Measurements from ENCODE around the gene ACD.
A peak's percentile ranks its signal among the peaks of the same experiment; 100 is the strongest.
"Not testable (repeated sequence)": the region's sequence is repeated elsewhere in the genome, so short reads cannot be mapped to it uniquely, and the experiment has no call there.

The ACD gene

GRCh38 chr16:67659675-67660563 lies at the start of gene ACD:
ACD (minus strand) TSS chr16:67660260; CDS start chr16:67660220, 40 bp downstream.
- peak; percentile 100 for DNase-seq (ENCODE audit: low spot score)

- DNase-seq (ENCODE audit: low spot score) = no peak
Measured at GRCh38 chr16:67709050-67709449, 49.0 kb upstream of the ACD start.

DNA sequence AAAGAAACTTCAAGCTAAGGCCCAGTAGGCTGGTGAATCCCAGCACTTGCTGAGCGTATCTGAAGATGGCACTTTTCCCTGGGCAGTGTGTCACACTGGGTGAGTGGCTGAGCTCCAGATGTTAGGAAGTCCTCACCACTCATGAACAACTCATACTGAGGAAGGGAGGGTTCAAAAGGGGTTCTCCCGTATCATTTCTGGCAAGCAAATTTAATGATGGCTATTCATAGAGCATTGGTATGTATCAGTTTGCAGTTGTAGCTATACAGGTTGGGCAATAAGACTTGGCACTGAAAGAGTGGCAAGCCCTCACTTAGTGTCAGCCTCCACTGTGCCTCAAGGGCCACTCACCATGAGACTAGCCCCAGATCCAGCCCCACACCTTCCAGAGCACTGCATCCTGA lies 48.3 kb upstream of the ACD start:
- no peak for DNase-seq (ENCODE audit: low spot score)

DNA sequence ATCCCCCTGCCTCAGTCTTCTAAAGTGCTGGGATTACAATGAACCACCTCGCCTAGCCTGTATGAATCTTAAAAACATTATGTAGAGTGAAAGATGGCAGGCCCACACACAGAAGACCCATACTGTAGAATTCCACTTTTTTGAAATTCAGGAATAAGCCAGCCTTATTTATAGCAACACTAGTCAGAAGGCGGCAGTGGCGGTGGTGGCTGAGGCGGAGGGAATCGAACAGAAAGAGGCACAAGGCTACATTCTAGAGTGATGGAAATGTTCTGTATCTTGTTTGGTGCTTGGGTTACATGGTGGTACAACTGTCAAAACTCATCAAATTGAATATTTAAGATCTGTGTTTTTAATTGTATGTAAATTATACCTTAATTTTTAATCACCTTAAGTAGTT lies 47.7 kb upstream of the ACD start:
- no peak for DNase-seq (ENCODE audit: low spot score)

DNA sequence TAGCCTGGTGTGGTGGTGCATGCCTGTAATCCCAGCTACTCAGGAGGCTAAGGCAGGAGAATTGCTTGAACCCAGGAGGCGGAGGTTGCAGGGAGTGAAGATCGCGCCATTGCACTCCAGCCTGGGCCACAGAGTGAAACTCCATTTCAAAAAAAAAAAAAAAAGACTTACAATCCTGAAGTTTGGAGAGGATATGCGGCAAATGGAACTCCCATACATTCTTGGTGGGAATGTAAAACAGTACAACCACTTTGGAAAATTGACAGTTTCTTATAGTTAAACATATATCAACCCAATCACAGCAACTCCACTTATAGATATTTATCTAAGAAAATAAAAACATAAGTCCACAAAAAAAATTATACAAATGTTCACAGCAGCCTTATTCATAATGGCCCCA lies 47.1 kb upstream of the ACD start:
- DNase-seq (ENCODE audit: low spot score) = no peak

DNA sequence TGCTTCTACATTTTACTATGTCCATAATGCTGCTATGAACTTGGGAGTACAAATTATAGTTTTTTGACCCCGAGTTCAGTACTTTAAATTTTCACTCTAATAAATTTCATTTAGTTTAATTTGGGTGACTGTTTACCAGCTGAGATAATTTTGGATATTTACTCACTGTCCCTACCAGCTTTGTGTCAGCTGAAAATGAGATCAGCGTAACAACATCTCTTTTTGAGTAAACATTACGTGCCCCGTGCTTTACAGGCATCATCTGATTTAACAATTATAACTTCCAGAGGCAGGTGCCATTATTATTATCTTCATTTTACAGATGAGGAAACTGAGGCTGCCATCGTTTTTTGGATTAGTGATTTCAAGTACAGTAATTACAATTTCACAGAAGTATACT lies 44.0 kb upstream of the ACD start:
- DNase-seq (ENCODE audit: low spot score) = no peak

GRCh38 chr16:67703626-67704025 lies 43.6 kb upstream of the ACD start:
- DNase-seq (ENCODE audit: low spot score) = no peak

DNA sequence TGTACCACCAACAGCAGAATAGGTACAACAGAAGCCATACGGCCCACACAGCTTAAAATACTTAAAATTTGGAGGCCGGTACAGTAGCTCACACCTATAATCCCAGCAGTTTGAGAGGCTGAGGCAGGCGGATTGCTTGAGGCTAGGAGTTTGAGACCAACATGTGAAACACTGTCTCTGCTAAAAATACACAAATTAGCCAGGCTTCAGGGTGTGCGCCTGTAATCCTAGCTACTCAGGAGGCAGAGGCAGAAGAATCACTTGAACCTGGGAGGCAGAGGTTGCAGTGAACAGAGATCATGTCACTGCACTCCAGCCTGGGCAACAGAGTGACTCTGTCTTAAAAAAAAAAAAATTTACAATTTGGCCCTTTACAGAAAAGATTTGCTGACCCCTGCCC lies 42.1 kb upstream of the ACD start:
- no peak for DNase-seq (ENCODE audit: low spot score)

- no peak for DNase-seq (ENCODE audit: low spot score)
Measured at GRCh38 chr16:67701420-67701819, 41.4 kb upstream of the ACD start.

DNA sequence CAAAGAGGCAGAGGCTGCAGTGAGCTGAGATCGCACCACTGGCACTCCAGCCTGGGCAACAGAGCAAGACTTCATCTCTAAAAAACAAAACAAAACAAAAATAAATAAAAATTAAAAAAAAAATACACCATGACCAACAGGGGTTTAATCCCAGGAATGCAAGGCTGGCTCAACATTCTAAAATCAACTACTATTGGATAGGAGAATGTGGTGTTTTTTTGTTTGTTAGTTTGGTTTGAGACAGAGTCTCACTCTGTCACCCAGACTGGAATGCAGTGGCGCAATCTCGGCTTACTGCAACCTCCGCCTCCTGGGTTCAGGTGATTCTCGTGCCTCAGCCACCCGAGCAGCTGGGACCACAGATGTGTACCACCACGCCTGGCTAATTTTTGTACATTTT lies 39.2 kb upstream of the ACD start:
- DNase-seq (ENCODE audit: low spot score) = no peak

DNA sequence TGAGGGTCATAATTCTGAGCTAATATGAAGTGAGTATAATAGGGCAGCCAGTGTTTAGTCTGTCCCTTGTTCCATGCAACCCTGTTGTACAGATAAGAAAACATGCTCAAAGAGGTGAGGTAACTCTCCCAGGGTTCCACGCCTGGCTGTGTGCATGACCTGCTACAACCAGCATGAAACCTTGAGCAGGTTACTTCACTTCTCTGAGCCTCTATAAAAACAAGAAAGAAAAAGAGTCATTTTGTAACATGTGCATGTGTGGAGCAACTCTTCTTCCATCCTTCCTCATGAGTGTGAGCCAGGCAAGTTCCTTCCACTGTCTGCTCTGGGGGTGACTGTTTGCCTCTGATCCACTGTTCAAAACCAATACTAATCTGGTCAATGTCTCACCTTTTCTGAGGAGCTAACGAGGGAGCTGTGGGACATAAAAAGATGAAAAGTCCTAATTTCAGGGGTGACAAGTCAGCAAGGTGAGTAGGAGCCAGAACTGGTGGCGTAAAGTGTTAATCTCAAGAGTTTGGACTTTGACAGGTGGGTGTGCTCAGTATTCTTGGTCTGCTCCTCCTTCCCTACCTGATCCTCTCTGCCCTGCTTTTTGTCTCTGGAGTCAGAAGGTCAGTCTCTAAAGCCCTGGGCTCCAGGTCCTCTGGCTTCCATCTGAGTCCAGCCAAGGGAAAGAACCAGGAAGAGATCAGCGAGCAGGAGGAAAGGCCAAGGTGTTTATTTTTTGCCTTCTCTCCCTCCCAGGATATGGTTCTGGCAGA lies 37.5 kb upstream of the ACD start:
- DNase-seq (ENCODE audit: low spot score) = no peak

GRCh38 chr16:67694611-67695010 lies 34.6 kb upstream of the ACD start:
- no peak for DNase-seq (ENCODE audit: low spot score)

- not testable (repeated sequence) for DNase-seq (ENCODE audit: low spot score)
Measured at GRCh38 chr16:67693517-67694285, 33.6 kb upstream of the ACD start.

DNA sequence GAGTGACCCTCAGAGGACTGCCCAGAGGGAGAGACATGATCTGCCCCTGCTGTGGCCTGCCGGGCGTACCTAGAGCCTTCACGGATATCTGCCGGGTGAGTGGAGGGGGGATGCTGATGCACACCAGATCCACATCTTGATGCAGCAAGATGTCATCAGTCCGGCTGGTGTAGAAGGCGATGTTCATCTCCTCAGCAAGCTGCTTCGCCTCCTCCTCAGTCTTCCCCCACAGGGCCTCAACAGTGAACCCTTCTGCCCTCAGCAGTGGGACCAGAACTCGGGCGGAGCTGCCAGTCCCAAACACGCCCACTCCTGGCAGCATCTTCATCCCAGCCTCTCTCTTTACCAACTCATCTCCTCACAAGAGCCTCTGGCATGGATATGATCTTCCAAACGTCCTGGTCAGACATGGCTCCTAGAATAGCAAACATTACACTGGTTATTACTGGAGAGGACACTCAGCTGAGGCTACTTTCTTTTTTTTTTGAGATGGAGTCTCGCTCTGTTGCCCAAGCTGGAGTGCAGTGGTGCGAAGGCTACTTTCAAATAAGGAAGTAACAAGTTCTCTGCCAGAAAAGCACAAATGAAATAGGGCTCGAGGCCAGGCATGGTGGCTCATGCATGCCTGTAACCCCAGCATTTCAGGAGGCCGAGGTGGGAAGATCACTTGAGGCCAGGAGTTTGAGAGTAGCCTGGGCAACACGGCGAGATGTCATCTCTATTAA lies 25.5 kb upstream of the ACD start:
- DNase-seq (ENCODE audit: low spot score) = no peak

DNA sequence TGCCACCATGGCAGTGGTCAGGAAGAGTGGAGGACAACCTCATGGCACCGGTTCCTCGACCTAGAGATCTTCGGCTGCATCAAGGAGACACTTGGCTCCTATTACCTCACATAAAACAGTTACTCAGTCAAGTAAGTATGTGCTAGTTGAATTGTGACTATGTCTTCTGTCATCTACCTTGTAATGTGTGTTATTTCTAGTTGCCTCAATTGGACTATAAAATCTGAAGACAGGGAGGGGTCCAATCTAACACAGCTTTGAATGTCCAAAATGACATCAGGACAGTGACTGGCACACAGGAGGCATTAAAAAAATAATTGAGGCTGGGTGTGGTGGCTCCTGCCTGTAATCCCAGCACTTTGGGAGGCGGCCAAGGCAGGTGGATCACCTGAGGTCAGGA lies 23.7 kb upstream of the ACD start:
- DNase-seq (ENCODE audit: low spot score) = no peak

GRCh38 chr16:67679935-67680897 lies 20.2 kb upstream of the ACD start:
- no peak for DNase-seq (ENCODE audit: low spot score)

DNA sequence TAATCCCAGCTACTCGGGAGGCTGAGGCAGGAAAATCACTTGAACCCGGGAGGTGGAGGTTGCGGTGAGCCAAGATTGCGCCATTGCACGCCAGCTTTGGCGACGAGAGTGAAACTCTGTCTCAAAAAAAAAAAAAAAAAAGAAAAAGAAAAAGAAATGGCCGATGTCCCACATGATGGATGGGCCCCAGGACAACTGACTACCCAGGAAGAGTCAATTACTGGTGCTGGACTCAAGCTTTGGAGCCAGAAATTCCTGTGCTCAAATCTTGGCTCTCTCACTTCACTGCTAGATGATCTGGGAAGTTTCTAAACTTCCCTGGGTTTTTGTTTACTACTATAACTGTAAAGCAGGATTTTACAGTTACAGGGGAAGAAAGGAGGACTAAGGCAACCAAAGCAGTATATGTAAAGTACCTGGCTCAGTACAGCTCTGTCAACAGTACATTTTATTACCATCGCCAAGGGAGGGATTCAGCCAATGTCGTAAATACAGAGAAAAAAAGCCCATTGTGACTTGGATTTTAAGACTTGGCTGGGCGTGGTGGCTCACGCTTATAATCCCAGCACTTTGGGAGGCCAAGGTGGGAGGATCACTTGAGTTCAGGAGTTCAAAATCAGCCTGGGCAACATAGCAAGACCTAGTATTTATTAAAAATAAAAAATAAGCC lies 18.4 kb upstream of the ACD start:
- no peak for DNase-seq (ENCODE audit: low spot score)

GRCh38 chr16:67677712-67678111 lies 17.7 kb upstream of the ACD start:
- DNase-seq (ENCODE audit: low spot score) = no peak

GRCh38 chr16:67676939-67677338 lies 16.9 kb upstream of the ACD start:
- DNase-seq (ENCODE audit: low spot score) = no peak

- no peak for DNase-seq (ENCODE audit: low spot score)
Measured at GRCh38 chr16:67676516-67676915, 16.5 kb upstream of the ACD start.
